A549 (cell line): ENCODE measurements around the gene TOR1B.

ENCODE experiments used
- CTCF ChIP-seq: fragments of >200 bp; sonication (Bioruptor Twin); formaldehyde crosslinking; IDR thresholded peaks from 3 replicates; pipeline ENCODE4 v1.5.1; 2016
- EHMT2 ChIP-seq: fragments of 200-600 bp; sonication (generic); IDR thresholded peaks from 2 replicates; pipeline ENCODE4 v1.6.1; 2016; ENCODE audit warnings: antibody characterized with exemption, low read depth, mild to moderate bottlenecking, moderate library complexity
- NR3C1 ChIP-seq: fragments of >200 bp; sonication (Bioruptor Twin); formaldehyde crosslinking; IDR thresholded peaks from 3 replicates; pipeline ENCODE4 v1.6.1; 2017
- POLR2A ChIP-seq: IDR thresholded peaks from 2 replicates; pipeline ENCODE4 v1.6.1; 2012; ENCODE audit warnings: mild to moderate bottlenecking, low read length
- SMC3 ChIP-seq: fragments of >200 bp; sonication (Bioruptor Twin); formaldehyde crosslinking; IDR thresholded peaks from 3 replicates; pipeline ENCODE4 v1.6.1; 2018; ENCODE audit warnings: inconsistent platforms

DNA sequence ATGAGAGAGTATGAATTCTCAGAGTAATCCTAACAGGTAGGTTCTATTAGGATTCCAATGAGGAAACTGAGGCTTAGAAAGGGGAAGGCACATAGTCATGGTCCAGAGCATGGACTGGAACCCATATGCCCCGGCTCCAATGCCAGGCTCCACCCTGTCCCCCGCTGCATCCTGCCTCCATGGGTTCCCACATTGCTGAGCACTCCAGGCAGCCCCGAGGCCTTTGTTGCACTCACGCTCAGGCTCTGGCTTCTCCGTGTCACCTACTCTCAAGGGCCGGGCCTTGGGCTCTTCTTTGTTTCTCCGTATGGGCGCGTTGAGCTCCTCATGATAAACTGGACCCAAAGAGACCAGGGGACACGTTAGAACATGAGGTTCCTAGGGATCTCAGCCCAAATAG lies 26.0 kb downstream of the TOR1B start:
- TF ChIP-seq CTCF (no peak), SMC3 (no peak), POLR2A (no peak), EHMT2 (no peak), NR3C1 (no peak)
